ENCODE measurements around the gene AKR1C8. TPM values are rescaled to one million over a fixed set of nuclear protein-coding genes. Genes with fewer than 3 reads are reported as not detected.
"Not testable (repeated sequence)": the region's sequence is repeated elsewhere in the genome, so short reads cannot be mapped to it uniquely, and the experiment has no call there.

AKR1C8 gene
- total RNA-seq, 1 experiment from 2014 or later, result 2.7 TPM

DNA sequence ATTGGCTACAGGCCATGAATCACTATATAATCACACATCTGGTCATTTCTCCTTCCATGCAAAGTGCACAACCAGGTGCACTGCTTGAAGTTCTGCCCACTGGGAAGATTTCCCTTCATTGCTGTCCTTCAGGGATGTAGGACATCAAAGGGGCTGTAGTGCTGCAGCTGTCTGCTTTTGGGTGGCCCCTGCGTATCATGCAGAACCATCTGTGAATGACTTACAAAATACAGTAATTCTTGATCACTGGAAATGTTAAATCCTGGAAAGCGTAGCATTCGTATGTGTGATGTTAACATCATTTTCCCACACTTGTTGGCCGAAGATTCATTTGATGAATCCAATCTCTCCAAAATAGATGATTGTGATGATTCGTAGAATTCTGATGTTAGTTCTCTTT lies 68.3 kb downstream of the AKR1C8 start:
- no peak overlapping the region for H3K27ac ChIP-seq
- no peak overlapping the region for H3K4me3 ChIP-seq
- no peaks in the 10 kb centered on the region for H3K4me1 ChIP-seq (replicated peaks; ENCODE audit: insufficient read depth)
- H3K36me3 ChIP-seq (ENCODE audit: low read depth), result no peaks in the 10 kb centered on the region
- H3K4me2 ChIP-seq, result no peak overlapping the region
- CTCF ChIA-PET, result no interaction called here
- H2AFZ ChIP-seq, result no peak overlapping the region
- POLR2A ChIA-PET (ENCODE audit: unreplicated experiment), result no interaction called here
- no TSS peak for BruUV-seq (replicated peaks)
- H3K79me2 ChIP-seq (ENCODE audit: low read depth), result no peaks in the 10 kb centered on the region
- TF ChIP-seq, protein P1, sequence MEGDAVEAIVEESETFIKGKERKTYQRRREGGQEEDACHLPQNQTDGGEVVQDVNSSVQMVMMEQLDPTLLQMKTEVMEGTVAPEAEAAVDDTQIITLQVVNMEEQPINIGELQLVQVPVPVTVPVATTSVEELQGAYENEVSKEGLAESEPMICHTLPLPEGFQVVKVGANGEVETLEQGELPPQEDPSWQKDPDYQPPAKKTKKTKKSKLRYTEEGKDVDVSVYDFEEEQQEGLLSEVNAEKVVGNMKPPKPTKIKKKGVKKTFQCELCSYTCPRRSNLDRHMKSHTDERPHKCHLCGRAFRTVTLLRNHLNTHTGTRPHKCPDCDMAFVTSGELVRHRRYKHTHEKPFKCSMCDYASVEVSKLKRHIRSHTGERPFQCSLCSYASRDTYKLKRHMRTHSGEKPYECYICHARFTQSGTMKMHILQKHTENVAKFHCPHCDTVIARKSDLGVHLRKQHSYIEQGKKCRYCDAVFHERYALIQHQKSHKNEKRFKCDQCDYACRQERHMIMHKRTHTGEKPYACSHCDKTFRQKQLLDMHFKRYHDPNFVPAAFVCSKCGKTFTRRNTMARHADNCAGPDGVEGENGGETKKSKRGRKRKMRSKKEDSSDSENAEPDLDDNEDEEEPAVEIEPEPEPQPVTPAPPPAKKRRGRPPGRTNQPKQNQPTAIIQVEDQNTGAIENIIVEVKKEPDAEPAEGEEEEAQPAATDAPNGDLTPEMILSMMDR (conservative IDR thresholded peaks at IDR 0.05), result no peak
- no peak for TF ChIP-seq EZH2 (IDR thresholded peaks at IDR 0.05; ENCODE audit: low read depth)
- H3K9me2 ChIP-seq (ENCODE audit: insufficient read depth), result no peaks in the 10 kb centered on the region
- intact Hi-C loops (cut with micrococcal nuclease; ENCODE audit: unreplicated experiment), result no loop called here
- H4K20me1 ChIP-seq (ENCODE audit: insufficient read depth), result no peaks in the 10 kb centered on the region
- peaks cover 4% of the 10 kb centered on the region; the same call in 1 of the 2 replicates for H3K9me3 ChIP-seq (ENCODE audit: insufficient read depth, low read depth)
- H3K27me3 ChIP-seq (ENCODE audit: insufficient read depth, low read depth), result no peaks in the 10 kb centered on the region
- no peaks in the 10 kb centered on the region for H3F3A ChIP-seq (ENCODE audit: insufficient read depth, low read depth)
- no peak for DNase-seq

DNA sequence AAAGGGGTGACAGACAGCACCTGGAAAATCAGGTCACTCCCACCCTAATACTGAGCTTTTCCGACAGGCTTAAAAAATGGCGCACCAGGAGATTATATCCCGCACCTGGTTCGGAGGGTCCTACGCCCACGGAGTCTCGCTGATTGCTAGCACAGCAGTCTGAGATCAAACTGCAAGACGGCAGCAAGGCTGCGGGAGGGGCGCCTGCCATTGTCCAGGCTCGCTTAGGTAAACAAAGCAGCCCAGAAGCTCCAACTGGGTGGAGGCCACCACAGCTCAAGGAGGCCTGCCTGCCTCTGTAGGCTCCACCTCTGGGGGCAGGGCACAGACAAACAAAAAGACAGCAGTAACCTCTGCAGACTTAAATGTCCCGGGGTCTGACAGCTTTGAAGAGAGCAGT lies 75.1 kb downstream of the AKR1C8 start:
- BruUV-seq (replicated peaks); H3K27me3 ChIP-seq (ENCODE audit: insufficient read depth, low read depth); H3K4me3 ChIP-seq; POLR2A ChIA-PET (ENCODE audit: unreplicated experiment); H3K27ac ChIP-seq; intact Hi-C loops (cut with micrococcal nuclease; ENCODE audit: unreplicated experiment); H2AFZ ChIP-seq; H3K4me1 ChIP-seq (replicated peaks; ENCODE audit: insufficient read depth); H3K9me3 ChIP-seq (ENCODE audit: insufficient read depth, low read depth); H3K4me2 ChIP-seq; H3K79me2 ChIP-seq (ENCODE audit: low read depth); H4K20me1 ChIP-seq (ENCODE audit: insufficient read depth); CTCF ChIA-PET; H3K9me2 ChIP-seq (ENCODE audit: insufficient read depth): not testable (repeated sequence)
- Histone ChIP-seq H3F3A (ENCODE audit: insufficient read depth, low read depth) (peaks cover 43% of the 10 kb centered on the region), H3K36me3 (ENCODE audit: low read depth) (peaks cover 24% of the 10 kb centered on the region)
- DNase-seq, result peak in 1 of 2 experiments; percentile 27

DNA sequence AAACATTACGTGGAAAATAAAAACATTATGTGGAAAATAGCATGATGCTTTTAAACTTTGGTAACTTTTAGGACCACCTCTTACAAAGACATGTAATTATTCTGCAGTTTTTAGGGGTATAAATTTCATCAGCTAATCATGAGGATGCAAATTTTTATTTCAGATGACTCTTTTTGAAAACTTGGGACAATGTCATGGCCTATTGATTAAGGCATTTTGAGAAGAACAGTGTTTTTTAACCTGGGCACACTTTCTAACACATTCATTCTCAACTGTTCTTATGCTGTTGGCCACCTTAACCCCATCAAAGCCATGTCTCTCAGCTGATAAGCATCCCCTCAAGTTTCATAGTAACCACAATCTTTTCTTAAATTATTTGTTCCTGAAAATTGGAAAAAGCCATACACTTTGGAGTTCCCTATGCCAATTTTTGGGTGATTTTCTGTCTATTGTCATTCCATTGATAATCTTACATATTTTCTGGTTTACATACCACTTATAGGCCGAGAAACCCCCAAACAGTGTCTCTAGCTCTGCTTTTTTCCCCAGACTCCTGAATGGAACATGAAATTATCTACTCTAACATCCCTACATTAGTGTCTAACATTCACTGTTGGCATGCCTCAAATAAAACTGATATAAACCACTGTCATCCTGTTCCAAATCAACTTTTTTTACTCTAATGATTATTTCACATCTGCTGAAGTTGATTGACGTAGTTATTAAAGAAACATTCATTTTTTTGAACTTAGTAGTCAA lies 76.1 kb downstream of the AKR1C8 start:
- no TSS peak for BruUV-seq (replicated peaks)
- H3K27ac ChIP-seq, result peak overlapping the region; percentile 30; the same call in 1 of the 2 replicates
- H3K27me3 ChIP-seq (ENCODE audit: insufficient read depth, low read depth), result no peaks in the 10 kb centered on the region
- H3K36me3 ChIP-seq (ENCODE audit: low read depth), result peaks cover 26% of the 10 kb centered on the region
- H3K9me3 ChIP-seq (ENCODE audit: insufficient read depth, low read depth), result no peaks in the 10 kb centered on the region
- no peaks in the 10 kb centered on the region for H3K79me2 ChIP-seq (ENCODE audit: low read depth)
- DNase-seq, result no peak
- no peak overlapping the region for H3K4me2 ChIP-seq
- H3K4me1 ChIP-seq (replicated peaks; ENCODE audit: insufficient read depth), result no peaks in the 10 kb centered on the region; the same call in 1 of the 2 replicates
- ChIA-PET POLR2A (ENCODE audit: unreplicated experiment) (interaction anchor here (0.6 to 0.7 kb wide), 3 partner anchors 16 to 501 kb away, joined by 3 to 5 read pairs (median 4); no protein-coding TSS in a partner anchor), CTCF (interaction anchor here (0.7 kb wide), 1 partner anchor 60 kb away, joined by 3 read pairs; no protein-coding TSS in a partner anchor)
- H3K9me2 ChIP-seq (ENCODE audit: insufficient read depth), result no peaks in the 10 kb centered on the region
- TF ChIP-seq, protein P1 (conservative IDR thresholded peaks at IDR 0.05), result no peak
- TF ChIP-seq EZH2 (IDR thresholded peaks at IDR 0.05; ENCODE audit: low read depth), result no peak
- no peak overlapping the region for H2AFZ ChIP-seq
- H3F3A ChIP-seq (ENCODE audit: insufficient read depth, low read depth), result peaks cover 53% of the 10 kb centered on the region
- no peak overlapping the region for H3K4me3 ChIP-seq
- H4K20me1 ChIP-seq (ENCODE audit: insufficient read depth), result no peaks in the 10 kb centered on the region
- intact Hi-C loops (cut with micrococcal nuclease; ENCODE audit: unreplicated experiment), result no loop called here

Measured in PC-9 (cell line).